ENCODE data around the gene ZNF865.

DNA sequence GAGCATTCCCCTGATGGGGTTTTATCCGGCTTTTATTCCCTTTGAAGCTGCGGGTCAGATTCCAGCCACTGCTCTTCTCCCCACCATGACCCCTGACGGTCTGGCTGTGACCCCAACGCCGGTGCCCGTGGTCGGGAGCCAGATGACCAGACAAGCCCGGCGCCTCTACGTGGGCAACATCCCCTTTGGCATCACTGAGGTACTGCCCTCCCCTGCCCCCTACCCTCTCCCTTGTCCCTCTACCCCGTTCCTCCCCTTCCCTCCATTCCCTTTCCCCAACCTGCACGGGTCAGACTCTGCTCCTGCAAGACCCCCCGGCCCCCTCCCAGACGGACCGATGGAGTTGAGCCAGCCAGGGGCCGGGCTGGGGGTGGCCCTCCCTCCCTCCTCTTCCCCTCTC lies 55.5 kb downstream of the ZNF865 start:
- TF ChIP-seq, protein P1, sequence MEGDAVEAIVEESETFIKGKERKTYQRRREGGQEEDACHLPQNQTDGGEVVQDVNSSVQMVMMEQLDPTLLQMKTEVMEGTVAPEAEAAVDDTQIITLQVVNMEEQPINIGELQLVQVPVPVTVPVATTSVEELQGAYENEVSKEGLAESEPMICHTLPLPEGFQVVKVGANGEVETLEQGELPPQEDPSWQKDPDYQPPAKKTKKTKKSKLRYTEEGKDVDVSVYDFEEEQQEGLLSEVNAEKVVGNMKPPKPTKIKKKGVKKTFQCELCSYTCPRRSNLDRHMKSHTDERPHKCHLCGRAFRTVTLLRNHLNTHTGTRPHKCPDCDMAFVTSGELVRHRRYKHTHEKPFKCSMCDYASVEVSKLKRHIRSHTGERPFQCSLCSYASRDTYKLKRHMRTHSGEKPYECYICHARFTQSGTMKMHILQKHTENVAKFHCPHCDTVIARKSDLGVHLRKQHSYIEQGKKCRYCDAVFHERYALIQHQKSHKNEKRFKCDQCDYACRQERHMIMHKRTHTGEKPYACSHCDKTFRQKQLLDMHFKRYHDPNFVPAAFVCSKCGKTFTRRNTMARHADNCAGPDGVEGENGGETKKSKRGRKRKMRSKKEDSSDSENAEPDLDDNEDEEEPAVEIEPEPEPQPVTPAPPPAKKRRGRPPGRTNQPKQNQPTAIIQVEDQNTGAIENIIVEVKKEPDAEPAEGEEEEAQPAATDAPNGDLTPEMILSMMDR (IDR thresholded peaks at IDR 0.05; ENCODE audit: insufficient read depth, low read length, poor library complexity, severe bottlenecking): no peak
- TF ChIP-seq EZH2phosphoT487 (conservative IDR thresholded peaks at IDR 0.05; ENCODE audit: low read length): no peak

Measured in SU-DHL-6 (cell line).